Measurements from ENCODE around the gene PLB1.
A peak's percentile ranks its signal among the peaks of the same experiment; 100 is the strongest.

Gene PLB1

DNA sequence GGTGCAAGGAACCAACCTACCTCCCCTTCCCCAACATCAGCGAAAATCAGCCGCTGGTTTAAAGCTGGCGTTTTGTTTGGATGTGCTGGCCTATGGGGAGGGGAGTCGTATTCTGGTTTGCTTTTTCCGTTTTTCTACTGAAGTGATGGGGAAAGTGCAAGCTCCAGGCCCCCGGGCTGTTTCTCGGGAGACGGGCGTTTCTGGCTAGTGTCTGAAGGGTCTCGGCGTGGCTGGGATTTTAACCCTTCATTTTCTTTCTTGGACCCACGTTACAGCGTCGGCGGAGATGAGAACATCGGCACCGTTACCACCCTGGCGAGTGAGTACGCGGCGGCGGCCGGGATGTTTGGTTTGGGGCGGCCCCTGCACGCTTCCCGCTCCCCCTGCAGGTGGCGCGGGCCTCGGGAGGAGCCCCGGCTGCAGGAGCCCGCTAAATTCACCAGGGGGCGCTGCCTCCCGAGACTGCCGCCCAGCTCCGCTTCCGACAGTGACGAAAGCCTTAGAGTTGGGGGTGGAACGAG, 70.7 kb downstream of the PLB1 start:
- DNase-seq = peak; percentile 93

DNA sequence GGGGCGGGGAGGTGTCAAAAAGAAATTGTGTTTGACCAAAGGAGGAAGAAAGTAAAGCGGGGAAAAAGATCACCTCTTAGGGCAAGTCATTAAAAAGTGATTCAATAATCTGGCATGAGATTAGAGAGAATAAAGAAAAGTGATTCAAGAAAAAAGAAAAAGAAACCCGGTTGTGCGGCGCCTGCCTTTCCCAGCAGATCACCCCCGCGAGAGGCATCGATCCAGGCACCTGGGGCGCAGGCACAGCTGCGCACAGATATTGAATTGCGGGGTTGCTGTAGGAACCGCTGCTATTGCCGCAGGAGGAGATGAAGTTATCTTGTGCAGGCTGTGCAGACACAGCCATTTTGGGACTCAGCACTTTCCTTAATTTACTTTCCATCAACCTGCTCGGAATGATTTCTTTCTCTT, 71.2 kb downstream of the PLB1 start:
- DNase-seq = no peak

DNA sequence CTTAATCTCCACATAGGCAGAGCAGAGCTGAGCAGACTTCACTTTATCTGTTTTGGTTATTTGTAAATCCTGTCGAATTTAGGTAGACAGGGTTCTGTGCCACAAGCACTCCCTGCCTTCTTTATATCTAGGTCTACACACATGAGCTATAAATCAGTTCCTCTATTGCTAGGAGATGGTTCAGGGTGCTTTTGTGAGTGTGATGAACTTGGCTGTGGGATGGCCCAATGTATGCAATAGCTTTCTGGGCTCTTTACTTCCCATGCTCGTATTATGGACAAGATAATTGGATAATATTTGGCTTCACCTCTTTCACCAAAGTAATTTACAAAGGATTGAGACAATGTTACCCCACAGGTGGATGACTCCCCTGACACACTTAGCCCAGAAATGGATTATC, 72.2 kb downstream of the PLB1 start:
- DNase-seq = peak; percentile 44

DNA sequence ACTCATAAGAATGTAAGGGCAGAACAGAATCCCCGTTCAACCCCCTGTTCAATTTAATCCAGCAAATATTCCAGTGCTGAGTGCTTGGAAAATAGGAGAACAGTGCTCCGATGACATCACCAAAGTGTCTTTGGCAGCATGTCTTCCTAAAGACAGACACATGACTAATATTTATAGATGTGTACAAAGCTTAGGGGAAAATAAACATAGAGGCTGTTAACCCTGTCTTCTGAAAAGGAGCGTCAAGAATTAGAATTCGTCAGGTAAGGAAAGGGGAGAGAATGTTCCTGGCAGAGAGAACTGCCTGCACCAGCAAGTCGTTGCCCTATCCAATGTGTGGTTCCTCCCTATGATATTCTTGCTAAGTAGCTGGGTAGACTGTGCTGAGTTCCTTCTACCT, 72.7 kb downstream of the PLB1 start:
- no peak for DNase-seq

DNA sequence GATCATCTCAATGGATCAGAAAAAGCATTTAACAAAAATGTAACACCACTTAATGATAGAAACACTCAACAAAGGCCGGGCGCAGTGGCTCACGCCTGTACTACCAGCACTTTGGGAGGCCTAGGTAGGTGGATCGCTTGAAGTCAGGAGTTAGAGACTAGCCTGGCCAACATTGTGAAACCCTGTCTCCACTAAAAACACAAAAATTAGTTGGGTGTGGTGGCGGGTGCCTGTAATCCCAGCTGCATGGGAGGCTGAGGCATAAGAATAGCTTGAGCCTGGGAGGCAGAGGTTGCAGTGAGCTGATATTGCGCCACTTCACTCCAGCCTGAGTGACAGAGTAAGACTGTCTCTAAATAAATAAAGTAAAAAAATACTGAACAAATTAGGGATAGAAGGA, 74.6 kb downstream of the PLB1 start:
- DNase-seq = no peak

DNA sequence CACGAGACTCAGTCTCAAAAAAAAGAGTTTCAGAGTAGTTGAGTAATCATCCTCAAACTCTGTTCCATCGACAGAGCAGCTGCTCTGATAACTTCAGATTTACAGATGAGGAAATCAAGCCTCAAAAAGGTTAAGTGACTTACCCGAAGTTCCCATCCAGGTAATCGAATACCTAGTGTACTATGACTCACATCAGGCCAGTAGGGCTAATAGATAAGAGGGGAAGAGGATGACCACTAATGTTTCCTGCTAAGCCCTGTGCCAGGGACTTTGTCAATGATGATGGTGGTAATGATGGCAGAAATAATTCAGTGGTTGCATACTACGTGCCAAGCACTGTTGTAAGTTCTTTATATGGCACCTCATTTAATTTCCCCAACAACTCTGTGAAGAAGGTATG, 80.9 kb downstream of the PLB1 start:
- DNase-seq = no peak

DNA sequence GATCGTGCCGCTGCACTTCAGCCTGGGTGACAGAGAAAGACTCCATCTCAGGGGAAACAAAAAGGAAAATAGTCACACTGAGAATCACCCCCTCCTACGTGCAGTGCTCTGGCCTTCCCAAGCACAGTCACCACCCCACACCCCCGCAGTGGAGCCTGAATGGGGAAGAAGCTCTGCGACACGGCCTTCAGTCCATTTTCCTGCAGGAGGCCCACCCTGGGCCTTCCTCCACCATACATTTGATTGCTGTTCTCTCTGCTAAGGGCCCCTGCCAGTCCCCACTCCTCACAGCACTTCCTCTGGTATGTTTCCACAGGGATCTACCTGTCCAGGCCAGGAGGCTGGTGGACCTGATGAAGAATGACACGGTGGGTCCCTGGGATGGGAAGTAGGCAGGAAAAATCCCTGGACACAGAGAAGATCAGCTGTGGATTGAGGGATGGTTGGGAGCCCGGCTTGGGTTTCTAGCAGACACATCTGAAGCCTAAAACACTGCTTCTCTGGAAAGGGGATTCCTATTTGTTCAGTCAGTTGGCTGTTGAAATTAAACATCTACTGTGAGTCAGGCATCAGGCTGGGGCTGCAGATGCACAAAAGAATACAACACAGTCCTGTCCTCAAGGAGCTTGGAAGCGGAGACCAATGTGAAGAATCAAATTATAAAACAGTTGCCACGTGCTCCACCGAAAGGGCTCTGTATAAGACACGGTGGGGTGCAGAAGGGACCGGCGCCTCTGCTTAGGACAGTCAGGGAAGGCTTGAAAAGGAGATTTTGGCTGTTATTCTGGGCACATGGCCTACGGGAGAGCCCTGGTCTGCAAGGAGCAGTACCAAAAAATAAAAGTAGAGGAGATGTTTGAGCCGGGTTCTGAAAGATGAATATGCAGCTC, 82.2 kb downstream of the PLB1 start:
- peak; percentile 88 for DNase-seq

DNA sequence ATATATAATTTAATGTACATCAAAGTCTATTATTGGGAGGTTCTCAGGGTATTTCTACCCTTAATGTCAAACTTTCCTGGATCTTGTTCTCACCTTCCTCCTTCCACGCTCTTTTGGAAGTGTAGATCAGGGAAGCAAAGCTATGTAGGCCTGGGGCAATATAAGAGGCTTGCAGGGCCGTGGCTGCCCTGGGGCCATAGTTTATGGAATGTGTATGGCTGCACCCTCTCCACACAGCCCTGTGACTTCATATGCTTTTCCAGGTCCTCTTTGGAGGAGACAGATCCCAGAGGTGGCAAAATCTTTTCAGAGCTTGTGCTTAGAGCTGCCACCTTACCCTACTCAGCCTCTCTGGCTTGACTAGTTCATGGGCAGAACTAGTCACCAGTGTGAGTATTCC, 82.9 kb downstream of the PLB1 start:
- DNase-seq = no peak

DNA sequence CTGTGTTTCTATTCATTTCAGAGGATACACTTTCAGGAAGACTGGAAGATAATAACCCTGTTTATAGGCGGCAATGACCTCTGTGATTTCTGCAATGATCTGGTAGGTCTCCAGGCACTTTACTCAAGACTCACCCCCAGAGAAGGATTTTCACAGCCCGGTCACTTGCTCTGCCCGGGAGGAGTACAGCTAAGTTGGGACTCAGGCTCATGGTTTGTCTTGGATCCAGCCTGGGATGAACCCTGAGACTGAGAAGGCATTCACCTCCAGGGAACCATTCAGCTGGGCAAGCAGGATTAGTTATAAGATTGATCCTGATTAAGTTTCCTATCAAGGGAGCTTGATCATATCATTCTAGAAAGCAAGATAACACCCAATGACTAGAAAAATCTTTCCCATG, 83.7 kb downstream of the PLB1 start:
- no peak for DNase-seq

DNA sequence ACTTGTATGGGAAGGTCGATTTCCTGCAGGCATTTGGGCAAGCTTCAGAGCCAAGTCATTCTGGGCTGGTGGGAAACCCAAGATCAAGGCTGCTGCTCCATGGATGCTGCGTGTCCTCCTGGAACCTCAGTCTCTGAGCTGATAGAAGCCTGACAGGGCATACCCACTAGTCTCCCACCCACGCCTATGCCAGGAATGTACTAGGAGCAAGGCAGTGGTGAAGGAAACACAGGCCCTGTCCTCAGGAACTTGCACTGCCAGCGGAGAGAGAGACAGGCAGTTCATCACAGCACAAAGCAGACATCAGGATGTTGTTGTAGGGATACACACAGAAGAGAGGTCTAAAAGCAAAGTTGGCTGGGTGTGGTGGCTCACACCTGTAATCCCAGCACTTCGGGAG, 84.2 kb downstream of the PLB1 start:
- no peak for DNase-seq

DNA sequence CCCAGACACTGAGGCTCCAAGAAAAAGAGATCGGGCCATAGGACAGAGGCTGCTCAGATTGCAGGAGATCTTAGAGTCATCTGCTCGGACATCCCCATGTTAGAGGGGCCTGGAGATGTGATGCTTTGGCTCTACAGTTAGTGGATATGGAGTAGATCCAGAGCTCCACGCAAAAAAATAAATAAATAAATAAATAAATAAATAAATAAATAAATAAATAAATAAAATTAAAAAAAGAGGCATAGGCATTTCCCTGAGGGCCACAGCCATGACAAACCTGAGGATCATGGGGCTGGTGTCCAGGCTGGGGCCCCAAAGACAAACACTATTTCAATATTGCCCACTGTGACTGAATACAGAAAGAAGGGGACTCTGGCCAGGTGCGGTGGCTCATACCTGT, 85.5 kb downstream of the PLB1 start:
- DNase-seq = no peak

DNA sequence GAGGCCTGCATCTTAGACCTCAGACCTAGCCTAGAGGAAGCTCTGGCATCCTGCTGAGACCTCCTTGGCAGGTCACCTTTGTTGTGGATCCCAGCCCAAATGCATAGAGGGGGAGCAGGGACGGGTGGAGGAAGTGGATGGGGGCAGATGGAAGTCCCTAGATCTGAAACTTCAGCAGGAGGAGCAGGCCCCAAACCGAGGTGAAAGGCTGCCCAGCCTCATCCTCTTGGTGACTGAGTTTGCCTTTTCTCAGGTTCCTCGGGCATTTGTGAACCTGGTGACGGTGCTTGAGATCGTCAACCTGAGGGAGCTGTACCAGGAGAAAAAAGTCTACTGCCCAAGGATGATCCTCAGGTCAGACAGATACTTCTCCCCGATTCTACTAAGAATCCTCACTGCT, 86.3 kb downstream of the PLB1 start:
- no peak for DNase-seq

DNA sequence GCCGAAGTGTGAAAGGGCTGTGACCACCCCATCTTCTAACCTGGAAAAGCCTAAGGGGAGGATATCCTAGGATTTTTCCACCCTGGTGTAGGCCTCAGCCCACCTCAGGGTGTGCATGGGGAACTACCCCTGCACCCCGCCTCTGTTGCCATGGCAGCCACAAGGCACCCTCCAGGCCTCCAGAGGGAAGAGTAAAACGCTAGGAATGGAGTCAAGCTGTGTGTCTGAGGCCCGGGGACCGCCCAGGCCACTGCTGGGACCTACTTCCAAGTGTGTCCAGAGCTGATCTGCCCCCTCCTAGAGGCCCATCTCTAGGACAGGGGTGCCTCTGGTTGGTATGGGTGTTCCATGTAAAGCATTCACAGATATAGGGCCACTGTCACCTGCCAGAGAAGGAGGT, 86.7 kb downstream of the PLB1 start:
- no peak for DNase-seq

DNA sequence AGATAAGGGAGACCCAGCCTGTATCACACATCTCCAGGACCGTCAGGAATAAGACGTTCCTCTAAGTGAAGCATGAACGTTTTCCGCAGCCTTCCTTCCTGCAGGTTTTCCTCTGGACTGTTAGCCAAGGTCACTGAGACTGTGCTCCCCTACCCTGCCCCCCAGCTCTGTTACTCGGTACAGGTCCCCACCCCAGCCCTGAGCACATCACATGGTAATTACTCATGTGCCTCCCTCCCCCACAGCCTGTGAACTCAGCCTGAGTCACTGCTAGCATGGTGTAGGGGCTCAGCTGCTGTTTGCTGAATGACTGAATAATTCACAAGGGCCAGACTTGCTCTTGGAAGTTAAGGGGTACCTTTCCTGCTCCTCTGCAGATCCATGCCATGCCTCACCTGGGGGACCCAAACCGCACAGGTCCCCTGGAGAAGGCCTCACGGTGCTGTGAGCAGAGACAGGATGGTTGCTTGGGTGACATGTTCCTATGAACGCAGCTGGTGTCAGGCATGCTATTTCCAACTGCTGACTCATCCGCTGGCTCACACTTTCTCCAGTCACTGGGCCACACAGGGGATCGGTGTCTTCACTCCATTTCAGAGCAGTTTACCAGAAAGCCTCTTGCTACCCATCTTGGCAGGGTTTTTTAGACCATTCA, 88.2 kb downstream of the PLB1 start:
- peak; percentile 90 for DNase-seq

DNA sequence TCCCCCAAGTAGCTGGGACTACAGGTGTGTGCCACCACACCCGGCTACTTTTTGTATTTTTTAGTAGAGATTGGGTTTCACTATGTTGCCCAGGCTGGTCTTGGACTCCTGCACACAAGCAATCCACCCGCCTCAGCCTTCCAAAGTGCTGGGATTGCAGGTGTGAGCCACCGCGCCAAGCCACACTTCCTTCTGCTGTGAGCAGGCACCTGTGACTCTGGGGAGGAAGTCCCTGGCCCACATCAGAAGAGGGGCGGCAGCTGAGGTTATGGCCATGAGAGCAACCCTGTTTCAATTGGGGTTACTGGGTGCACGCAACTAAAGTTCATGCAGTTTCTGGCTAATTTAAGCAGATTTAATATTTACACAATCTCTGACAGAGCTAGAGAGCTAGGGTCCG, 91.0 kb downstream of the PLB1 start:
- no peak for DNase-seq

DNA sequence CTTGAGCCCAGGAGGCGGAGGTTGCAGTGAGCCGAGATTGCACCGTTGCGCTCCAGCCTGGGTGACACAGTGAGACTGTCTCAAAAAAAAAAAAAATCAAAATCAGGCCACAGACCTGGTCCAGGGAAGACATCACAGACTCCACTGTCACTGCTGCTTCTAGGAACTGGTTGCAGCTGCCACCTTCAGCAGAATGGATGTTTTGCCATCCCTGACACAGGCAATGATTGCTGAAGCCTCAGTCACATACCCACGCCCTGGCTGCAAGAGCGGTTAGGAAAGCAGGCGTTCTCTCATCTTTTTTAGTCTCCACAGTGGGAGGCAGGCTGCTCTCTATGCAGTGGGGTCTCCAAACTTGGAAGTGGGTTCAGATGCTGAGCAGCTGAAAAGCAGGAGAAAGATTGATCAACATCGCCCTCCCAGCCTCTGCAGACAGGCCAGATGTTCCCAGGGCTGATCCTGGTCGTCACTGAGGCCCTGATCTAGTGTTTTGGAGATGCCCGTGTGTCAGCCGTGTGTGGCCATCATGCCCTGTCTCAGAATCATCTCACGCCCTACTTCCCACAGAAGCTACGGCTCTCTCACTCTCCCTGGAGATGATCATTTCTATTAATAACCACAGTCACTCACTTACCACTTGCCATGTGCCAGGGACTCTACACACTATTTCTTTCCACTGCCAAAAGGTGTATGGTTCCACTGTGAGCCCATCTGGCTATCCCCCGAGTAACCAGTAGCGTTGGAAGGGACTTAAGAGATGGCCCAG, 91.8 kb downstream of the PLB1 start:
- DNase-seq = no peak

DNA sequence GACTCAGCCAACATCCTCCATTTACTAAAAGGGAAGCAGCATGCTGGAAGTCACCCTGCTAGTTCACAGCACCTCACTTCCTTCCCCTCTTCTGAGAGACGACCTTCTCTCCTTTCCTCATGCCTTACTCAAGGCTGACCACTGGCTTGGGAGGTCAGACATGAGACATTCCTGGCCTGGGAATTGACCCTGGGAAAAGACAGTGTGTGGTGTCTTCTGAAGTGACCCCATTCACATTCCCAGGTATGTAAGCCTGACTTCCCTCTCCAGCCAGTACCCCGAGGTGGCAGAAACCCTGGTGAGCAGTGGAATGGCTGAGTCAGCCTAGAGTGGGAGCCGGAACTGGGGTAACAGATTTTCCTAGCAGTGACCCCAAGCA, 92.4 kb downstream of the PLB1 start:
- DNase-seq = peak; percentile 65

DNA sequence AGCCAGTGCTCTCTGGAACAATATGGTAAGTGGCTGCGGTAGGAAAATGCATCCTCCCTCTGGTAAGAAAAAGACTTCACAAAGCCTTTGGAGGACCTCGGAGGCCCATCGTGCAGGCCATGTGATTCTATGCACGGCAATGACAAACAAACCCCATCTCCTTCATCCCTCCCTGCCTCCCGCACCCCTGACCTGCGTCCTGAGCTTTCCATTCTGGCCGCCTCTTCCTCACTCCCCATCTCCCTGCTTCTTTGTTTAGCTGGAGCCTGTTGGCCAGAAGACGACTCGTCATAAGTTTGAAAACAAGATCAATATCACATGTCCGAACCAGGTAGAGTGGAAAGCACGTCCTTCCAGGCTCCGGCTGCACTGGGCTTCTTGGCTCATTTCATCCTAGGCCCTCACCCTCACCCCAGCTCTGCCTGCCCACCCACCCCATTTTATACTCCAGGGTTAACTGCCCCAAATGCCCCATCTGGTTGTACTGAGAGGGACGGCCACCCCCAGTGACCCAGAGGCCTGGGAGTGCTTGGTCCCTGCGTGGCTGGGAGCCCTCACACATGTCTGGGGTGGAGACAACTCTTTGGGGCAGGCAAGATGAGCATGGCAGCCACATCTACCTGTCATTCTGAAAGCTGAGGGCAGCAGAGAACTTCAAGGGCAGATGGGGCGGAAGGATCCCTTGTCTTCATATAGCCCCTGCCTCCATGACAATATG, 94.0 kb downstream of the PLB1 start:
- no peak for DNase-seq

DNA sequence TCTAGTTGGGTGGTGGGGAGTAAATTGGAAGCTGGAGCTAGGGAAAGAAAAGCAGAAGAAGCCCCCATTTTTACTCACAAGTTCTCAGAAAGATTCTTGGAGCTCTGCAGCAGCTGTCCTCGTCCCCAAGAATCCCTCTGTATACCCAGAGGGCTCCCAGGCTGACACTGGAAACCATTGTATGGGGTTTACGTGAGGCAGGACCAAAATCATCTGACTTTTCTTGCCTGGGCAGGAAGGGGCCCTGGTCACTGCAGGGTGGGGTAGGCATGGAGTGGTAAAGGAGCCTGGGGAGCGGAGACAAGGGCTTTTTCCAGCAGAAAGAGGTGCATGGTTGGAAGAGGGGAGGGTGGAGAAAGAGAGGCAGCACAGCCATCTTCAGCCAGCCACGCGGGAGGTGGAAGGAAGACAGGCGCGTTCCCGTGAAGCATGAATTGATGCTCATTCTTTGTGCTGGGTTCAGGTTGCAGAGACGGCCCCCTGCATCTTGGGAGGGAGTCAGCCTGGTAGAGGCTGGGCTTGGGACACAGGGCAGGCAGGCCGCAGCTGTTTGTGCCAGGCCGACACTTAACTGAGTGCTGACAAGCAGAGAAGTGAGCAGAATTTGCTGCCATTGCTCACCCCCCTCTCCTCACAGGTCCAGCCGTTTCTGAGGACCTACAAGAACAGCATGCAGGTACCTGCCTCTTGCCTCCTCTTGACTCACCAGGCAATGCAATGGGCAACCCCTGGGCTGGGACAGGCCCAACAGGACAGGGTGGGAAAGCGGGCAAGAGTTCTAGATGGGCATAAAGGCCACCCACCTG, 94.8 kb downstream of the PLB1 start:
- DNase-seq = no peak

DNA sequence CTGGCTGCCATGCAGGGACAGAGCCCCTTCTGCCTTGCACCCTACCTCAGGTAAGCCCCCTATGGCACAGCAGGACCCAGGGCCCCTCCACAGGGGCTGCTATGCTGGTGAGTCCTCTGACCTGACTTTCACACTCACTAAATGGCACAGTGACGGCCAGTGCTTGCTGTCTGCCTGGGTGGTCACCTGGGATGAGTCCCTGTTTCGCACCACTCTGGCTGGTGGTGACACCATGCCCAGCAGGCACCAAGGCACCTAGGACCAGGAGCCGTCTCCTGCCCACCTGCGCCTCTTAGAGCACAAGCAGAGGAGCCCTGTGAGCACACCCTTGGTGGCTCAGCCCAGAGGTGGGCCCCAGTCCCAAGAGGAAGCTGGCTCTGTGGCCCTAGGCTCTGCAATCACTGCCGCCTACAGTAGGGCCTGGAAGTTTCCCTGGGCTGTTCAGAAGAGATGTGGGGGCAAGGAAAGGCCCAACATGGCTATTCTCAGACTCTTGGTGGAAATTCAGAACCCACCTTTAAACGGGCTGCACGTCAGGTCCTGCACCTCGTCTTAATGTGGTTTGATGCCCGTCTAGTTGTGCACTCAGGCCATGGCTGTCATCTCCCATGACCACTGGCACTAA, 96.0 kb downstream of the PLB1 start:
- peak; percentile 15 for DNase-seq

DNA sequence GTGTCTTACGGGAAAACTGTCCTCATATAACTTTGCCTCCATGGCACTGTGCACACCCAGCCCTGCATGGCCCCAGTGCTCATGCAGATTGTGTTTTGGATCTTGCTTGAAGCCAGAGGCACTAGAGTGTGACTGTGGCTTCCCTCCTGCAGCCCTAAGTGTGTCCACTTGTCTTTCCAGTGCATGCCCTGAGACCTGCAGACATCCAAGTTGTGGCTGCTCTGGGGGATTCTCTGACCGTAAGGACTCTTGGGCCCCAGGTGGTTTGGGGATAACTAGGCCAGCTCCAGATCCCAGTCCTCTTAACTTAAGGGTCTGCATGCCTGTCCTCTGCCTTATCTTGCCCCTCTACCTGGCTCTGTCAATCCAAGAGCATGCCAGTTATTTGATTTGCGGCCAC, 96.6 kb downstream of the PLB1 start:
- DNase-seq = no peak
